ENCODE data around the gene ADGRD2.

The ADGRD2 gene

GRCh38 chr9:124510650-124511425 lies 60.6 kb downstream of the ADGRD2 start:
- no peak overlapping the region for H3K4me3 ChIP-seq
- no peak for DNase-seq (ENCODE audit: low spot score)
- H3K27ac ChIP-seq: no peak overlapping the region
- no peak for TF ChIP-seq CTCF (IDR thresholded peaks at IDR 0.05)

GRCh38 chr9:124511426-124511840 lies 61.2 kb downstream of the ADGRD2 start:
- no peak for DNase-seq (ENCODE audit: low spot score)
- TF ChIP-seq CTCF (IDR thresholded peaks at IDR 0.05): no peak
- Histone ChIP-seq H3K27ac (no peak overlapping the region), H3K4me3 (no peak overlapping the region)

- Histone ChIP-seq H3K4me3 (no peak overlapping the region), H3K27ac (no peak overlapping the region)
- no peak for DNase-seq (ENCODE audit: low spot score)
- TF ChIP-seq CTCF (IDR thresholded peaks at IDR 0.05): no peak
These were observed 61.9 kb downstream of the ADGRD2 start for GRCh38 chr9:124511891-124512805.

- H3K4me3 ChIP-seq: no peak overlapping the region
- no peak for TF ChIP-seq CTCF (IDR thresholded peaks at IDR 0.05)
- DNase-seq (ENCODE audit: low spot score): no peak
- H3K27ac ChIP-seq: no peak overlapping the region
These were observed 62.6 kb downstream of the ADGRD2 start for GRCh38 chr9:124512806-124513204.

GRCh38 chr9:124513376-124513994 lies 63.2 kb downstream of the ADGRD2 start:
- TF ChIP-seq CTCF (IDR thresholded peaks at IDR 0.05): no peak
- no peak for DNase-seq (ENCODE audit: low spot score)
- H3K4me3 ChIP-seq: no peak overlapping the region
- H3K27ac ChIP-seq: no peak overlapping the region

- DNase-seq (ENCODE audit: low spot score): no peak
- TF ChIP-seq CTCF (IDR thresholded peaks at IDR 0.05): no peak
- no peak overlapping the region for H3K27ac ChIP-seq
- H3K4me3 ChIP-seq: no peak overlapping the region
These were observed 63.9 kb downstream of the ADGRD2 start for GRCh38 chr9:124514125-124514524.

All from coronary artery (tissue), 2 donors.